Epithelial cell of esophagus (primary cell): Measurements from ENCODE around the gene MMEL1.
A peak's percentile ranks its signal among the peaks of the same experiment; 100 is the strongest.

Source experiments
- DNase-seq: peaks from one replicate; pipeline ENCODE4 v3.0.0; 2010; ENCODE audit warnings: low read depth
- H3K4me3 ChIP-seq: 2 replicates; pipeline ENCODE4 v1.5.1; 2011; ENCODE audit warnings: mild to moderate bottlenecking, low read length, control low read depth
- TF ChIP-seq, protein P1 (sequence below): IDR thresholded peaks from 2 replicates; pipeline ENCODE4 v1.5.1; 2011; ENCODE audit warnings: low read depth, mild to moderate bottlenecking, low read length, control low read depth, inconsistent platforms; ENCODE audit not compliant: insufficient read depth; ENCODE audit errors: missing control alignments

Gene MMEL1

DNA sequence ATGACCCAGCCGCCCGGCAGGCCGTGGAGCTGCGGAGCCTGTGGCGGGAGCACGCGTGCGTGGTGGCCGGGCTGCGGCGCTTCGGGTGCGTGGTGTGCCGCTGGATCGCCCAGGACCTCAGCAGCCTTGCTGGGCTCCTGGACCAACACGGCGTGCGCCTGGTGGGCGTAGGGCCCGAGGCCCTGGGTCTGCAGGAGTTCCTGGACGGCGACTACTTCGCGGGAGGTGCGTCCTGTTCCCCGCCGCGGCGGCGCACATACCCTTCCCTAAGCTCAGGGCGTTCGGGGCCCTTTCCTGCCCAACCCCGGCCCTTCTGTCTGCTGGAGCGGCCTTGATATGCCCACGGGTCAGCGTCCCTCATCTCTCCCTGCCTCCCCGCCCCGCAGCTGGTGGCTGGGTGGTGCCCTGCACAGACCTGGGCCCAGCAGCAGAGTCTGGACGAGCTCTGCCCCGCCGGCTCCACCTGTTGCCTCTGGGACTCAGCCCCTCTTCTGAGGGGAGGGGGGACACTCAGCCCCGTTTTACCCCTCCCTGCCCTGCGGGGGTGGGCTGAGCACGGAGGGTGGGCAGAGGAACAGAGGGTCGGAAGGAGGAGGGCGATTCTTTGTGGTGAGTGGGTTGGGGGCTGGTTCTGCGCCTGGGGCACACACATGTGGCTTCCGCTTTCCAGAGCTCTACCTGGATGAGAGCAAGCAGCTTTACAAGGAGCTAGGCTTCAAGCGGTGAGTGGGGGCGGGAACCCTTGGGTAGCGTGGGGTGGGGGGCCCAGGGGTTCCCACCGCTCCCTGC lies 45.6 kb downstream of the MMEL1 start:
- DNase-seq = peak; percentile 24
- peak overlapping the region; percentile 63 for H3K4me3 ChIP-seq
- TF ChIP-seq, protein P1, sequence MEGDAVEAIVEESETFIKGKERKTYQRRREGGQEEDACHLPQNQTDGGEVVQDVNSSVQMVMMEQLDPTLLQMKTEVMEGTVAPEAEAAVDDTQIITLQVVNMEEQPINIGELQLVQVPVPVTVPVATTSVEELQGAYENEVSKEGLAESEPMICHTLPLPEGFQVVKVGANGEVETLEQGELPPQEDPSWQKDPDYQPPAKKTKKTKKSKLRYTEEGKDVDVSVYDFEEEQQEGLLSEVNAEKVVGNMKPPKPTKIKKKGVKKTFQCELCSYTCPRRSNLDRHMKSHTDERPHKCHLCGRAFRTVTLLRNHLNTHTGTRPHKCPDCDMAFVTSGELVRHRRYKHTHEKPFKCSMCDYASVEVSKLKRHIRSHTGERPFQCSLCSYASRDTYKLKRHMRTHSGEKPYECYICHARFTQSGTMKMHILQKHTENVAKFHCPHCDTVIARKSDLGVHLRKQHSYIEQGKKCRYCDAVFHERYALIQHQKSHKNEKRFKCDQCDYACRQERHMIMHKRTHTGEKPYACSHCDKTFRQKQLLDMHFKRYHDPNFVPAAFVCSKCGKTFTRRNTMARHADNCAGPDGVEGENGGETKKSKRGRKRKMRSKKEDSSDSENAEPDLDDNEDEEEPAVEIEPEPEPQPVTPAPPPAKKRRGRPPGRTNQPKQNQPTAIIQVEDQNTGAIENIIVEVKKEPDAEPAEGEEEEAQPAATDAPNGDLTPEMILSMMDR = no peak

DNA sequence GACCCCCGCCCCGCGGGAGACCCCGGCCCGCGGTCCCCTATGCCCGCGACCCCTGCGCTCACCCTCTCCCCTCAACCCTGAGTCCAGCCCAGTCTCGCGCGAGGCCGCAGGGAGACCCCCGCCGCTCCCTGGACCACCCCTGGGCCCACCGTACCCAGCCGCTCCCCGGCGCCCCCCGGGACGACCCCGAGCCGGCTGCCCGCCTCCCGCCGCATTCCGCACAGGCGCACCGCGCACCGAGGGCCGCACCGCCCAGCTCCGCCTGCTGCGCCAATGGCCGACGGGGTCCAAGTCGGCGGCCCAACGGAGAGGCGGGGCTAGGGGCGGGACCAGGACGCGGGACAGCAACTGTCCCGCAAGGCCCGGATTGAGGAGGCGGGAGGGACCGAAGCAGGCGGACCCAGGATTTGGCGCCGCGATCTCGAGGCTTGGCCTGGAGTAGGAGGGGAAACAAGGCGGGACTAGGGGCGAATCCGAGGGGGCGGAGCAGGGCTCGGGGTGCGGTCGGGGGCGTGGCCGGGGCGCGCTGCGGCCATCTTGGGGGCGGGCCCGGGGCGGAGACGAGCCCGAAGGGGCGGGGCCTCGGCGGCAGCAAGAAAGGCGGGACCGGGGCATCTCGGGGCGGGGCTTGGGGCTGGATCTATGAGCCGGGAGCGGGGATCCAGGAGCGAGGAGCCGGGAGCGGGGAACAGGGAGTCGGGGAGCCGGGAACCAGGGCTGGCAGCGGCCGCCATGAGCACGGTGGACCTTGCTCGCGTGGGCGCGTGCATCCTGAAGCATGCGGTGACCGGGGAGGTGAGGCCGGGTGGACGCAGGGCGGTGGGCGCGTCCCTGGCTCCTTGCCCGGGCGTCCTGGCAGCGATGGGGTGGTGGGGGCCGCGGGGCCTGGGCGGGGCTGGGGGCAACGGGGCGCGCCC lies 46.4 kb downstream of the MMEL1 start, which contains the start of gene PRXL2B:
PRXL2B (plus strand) TSS at position 624 of the 917 bp plus-strand sequence; CDS start at position 733, 109 bp downstream.
- TF ChIP-seq, protein P1 = no peak

DNA sequence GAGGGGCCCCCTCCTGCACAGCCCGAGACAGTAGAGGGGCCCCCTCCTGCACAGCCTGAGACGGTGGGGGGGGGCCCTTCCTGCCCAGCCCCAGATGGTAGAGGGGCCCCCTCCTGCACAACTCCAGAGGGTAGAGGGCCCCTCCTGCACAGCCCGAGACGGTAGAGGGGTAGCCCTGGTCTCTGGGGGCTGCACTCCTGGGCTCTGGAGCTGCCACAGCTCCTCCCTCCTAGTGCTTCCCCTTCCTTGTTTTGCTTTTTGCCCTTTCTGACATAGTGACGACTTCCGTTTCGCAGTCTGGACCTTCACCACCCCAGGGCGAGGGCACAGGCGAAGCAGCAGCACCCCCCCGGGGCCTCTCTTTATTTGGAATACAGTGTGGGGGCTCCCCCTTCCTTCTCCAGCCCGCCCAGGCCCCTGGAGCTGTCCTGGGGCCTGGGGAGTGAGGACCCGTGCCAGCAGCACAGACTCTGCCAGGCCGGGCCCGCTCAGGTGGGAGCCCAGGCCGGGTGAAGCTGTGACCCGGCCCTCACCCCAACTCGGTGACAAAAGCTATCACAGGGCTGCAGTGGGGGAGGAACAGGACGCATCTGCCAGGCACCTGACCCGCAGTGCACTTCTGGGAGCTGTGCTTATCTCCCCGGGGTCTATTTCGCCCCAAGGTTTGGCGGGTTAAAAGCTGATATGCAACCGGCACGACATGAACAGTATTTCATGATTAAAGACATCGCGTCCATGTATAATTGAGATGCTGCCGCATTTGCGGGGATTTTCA lies 47.3 kb downstream of the MMEL1 start:
- DNase-seq = peak; percentile 31
- TF ChIP-seq, protein P1 = no peak
- peak overlapping the region; percentile 74 for H3K4me3 ChIP-seq

More for the DNA sequence above, 46.4 kb downstream of the MMEL1 start, which contains the start of gene PRXL2B:
- H3K4me3 ChIP-seq = peak within 1 kb of the TSS; percentile 74
- DNase-seq = peak; percentile 100

DNA sequence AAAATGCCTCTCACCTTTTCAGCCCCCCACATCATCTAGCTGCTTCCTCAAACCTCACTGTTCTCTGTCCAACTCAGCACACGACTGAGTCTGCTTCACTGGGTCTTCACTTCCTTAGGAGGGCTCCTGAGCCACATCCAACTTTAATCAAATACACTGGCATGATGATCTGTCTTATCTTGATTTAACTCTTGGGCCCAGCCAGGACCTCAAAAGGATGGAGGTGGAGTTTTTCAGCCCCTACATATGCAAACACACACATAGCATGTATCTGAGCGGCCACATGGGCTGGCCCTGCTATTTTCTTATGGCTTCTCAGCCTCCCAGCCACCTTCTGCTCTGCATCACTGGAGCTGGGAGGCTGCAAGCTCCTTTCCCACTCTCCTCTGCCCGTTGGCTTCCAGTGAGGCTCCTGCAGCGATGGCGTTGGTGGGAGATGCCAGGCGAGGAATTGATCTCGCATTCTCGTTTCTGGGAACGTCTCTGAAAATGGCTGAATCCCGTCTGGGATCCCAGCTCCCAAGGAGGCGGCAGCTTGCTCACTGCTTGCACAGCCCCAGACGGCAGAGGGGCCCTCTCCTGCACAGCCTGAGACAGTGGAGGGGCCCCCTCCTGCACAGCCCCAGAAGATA lies 48.0 kb downstream of the MMEL1 start:
- TF ChIP-seq, protein P1 = no peak
- no peak overlapping the region for H3K4me3 ChIP-seq
- DNase-seq = no peak

DNA sequence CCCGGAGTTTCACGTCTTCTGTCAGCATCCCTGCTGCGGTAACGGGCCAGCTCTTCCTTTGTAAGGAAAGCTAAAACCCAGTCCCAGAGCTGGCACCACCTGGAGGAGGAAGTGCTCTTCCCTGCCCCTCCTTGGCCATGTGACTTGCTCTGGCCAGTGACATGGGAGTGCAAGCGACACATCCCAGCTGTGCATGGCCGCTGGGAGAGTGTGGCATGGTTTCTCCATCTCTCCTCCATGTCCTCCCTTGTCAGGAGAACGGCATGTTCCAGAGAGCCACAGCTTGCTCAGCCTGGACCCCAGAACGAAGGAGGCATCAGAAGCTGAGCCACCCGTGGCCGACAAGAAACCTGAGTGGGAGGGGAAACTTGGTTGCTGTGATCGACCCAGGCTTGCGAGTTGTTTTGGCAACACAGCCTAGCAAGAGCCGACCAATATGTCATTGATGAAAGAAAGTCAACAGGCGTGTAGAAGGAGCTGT lies 48.9 kb downstream of the MMEL1 start:
- peak; percentile 23 for DNase-seq
- TF ChIP-seq, protein P1 = no peak

DNA sequence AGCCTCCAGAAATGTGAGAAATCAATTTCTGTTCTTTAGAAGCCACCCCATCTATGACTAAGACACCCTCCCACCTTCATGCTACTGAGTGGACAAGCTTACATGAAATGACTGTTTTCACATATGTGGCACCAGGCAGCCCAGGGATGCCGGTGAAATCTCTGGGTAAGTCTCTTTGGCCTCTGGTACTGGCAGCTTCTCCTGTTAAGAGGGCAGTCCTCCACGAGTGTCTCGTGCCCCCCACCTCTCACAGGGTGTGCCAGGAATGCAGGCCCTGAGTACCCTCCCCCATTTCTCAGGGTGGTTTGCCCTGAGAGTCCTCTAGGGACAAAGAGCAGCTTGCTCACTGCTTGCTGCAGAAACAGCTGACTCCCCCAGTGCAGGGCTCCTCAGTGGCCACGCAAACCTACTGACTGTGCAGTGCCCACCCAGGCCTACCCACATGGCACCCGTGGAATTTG lies 49.5 kb downstream of the MMEL1 start:
- no peak for DNase-seq
- H3K4me3 ChIP-seq = no peak overlapping the region

More for the DNA sequence above, 48.9 kb downstream of the MMEL1 start:
- H3K4me3 ChIP-seq = no peak overlapping the region

More for the DNA sequence above, 49.5 kb downstream of the MMEL1 start:
- TF ChIP-seq, protein P1 = no peak
